Mesenteric fat pad (tissue), 1 donor: Measurements from ENCODE around the gene QSER1. TPM values are rescaled to one million over a fixed set of nuclear protein-coding genes. Genes with fewer than 3 reads are reported as not detected.

ENCODE experiments used
- total RNA-seq: library from RNA; stranded (reverse); fragmentation: NEBNext Ultra II Directional; extraction: Animal tissue kit (Norgen Biotek cat#: 25700); gene quantifications from one replicate; pipeline ENCODE4 v1.2.1, GENCODE V29; 2021
- donor health status: DM: yes; HTN: yes; CAD: no.

QSER1 gene
- total RNA-seq, 1 donor from 2014 or later = 20.7 TPM

Other genes starting within 250 kb of the QSER1 start
- gene CCDC73, start 98.1 kb upstream of the QSER1 start, total RNA-seq = not detected
- 0.84 TPM for gene PRRG4, start 62.9 kb upstream of the QSER1 start, total RNA-seq
- 0.74 TPM for gene DEPDC7, start 123.1 kb downstream of the QSER1 start, total RNA-seq
- 21.2 TPM for gene TCP11L1, start 146.8 kb downstream of the QSER1 start, total RNA-seq